Sigmoid colon (tissue), 7 donors: ENCODE results near the gene ST6GALNAC1. TPM values are rescaled to one million over a fixed set of nuclear protein-coding genes. Genes with fewer than 3 reads are reported as not detected.

Source experiments
- DNase-seq: peaks from one replicate; pipeline ENCODE4 v3.0.0-alpha.2; 2019
- H3K27ac ChIP-seq, 4 donors: fragments of 200-600 bp; sonication (generic); one replicate each; pipeline ENCODE4 v1.5.1; 2016 to 2019; ENCODE audit warnings: mild to moderate bottlenecking in 1 of 4
- H3K27me3 ChIP-seq, 3 donors: fragments of 200-600 bp; sonication (generic); one replicate each; pipeline ENCODE4 v1.5.1; 2019; ENCODE audit warnings: mild to moderate bottlenecking in 1 of 3
- H3K36me3 ChIP-seq, 4 donors: fragments of 200-600 bp; sonication (generic); one replicate each; pipeline ENCODE4 v1.5.1; 2016 to 2019
- H3K4me1 ChIP-seq, 4 donors: fragments of 200-600 bp; sonication (generic); one replicate each; pipeline ENCODE4 v1.5.1; 2017 to 2019
- H3K4me3 ChIP-seq, 4 donors: fragments of 200-600 bp; sonication (generic); one replicate each; pipeline ENCODE4 v1.5.1; 2017 to 2019; ENCODE audit warnings: mild to moderate bottlenecking in 2 of 4, moderate library complexity in 1 of 4
- H3K9me3 ChIP-seq, 4 donors: fragments of 200-600 bp in 3 of 4; sonication (generic) in 3 of 4; one replicate each; pipeline versions ENCODE4 v1.5.1 to v1.6.1; 2013 to 2019
- CTCF ChIP-seq, 4 experiments: fragments of 450-650 bp in 3 of 4; fragments of 200-600 bp in 1 of 4; IDR thresholded peaks; one replicate each; pipeline ENCODE4 v1.5.1; 2016 to 2019; ENCODE audit warnings: antibody characterized with exemption in 4 of 4, mild to moderate bottlenecking in 3 of 4, moderate library complexity in 2 of 4
- EP300 ChIP-seq, 4 donors: sonication (generic); formaldehyde crosslinking; IDR thresholded peaks; one replicate each; pipeline ENCODE4 v1.6.1; 2017; ENCODE audit warnings: antibody characterized with exemption in 4 of 4
- POLR2A ChIP-seq, 2 donors: fragments of 450-650 bp; IDR thresholded peaks; one replicate each; pipeline ENCODE4 v1.6.1; 2016; ENCODE audit warnings: antibody characterized with exemption in 2 of 2, mild to moderate bottlenecking in 2 of 2, moderate library complexity in 2 of 2
- POLR2AphosphoS5 ChIP-seq, 4 donors: sonication (generic); formaldehyde crosslinking; IDR thresholded peaks; one replicate each; pipeline ENCODE4 v1.6.1; 2017; ENCODE audit warnings: antibody characterized with exemption in 4 of 4
- WGBS, 2 donors: extraction: QIAGEN DNeasy Blood & Tissue Kit; methylation state at CpG; one replicate each; pipeline ENCODE4 v1.1.7; 2013; 5-methylcytosine and 5-hydroxymethylcytosine counted together
- intact Hi-C: fragments of 100-400 bp; cut with DNase I; formaldehyde crosslinking; loops from one replicate; pipeline ENCODE4 v1.15.1; 2023
- polyA plus RNA-seq, 3 donors: library from polyadenylated mRNA; stranded (reverse); fragments of 200-250 nt; gene quantifications; one replicate each; pipeline ENCODE4 v1.2.3, GENCODE V29; 2013
- total RNA-seq, 4 donors: library from RNA; depleted of rRNA; stranded (reverse); fragments of >200 nt; gene quantifications; one replicate each; pipeline ENCODE4 v1.1.0, GENCODE V29; 2016
- donor health status: healthy with polysubstance abuse.
- donor health status: Bipolar disorder and iron deficiency.
- donor health status: healthy.

The ST6GALNAC1 gene
- total and polyA plus RNA-seq, 7 donors = 0.81 to 146 (median 4.6) TPM

GRCh38 chr17:76688165-76688622, 44.6 kb upstream of the ST6GALNAC1 start:
- Histone ChIP-seq H3K9me3 (no peaks in the 10 kb centered on the region), H3K27me3 (no peaks in the 10 kb centered on the region), H3K4me1 (peaks cover 2 to 99% (median 90%) of the 10 kb centered on the region in 4 donors), H3K4me3 (peak overlapping the region in 2 of 4 donors; percentile 12), H3K36me3 (peaks cover 0 to 24% (median 2%) of the 10 kb centered on the region in 4 donors), H3K27ac (peak overlapping the region; percentile 90 to 98 (median 93))
- no peak for TF ChIP-seq CTCF (IDR thresholded peaks at IDR 0.05)
- TF ChIP-seq POLR2AphosphoS5 (IDR thresholded peaks at IDR 0.05) = no peak
- TF ChIP-seq EP300 (IDR thresholded peaks at IDR 0.05) = no peak
- no peak for TF ChIP-seq POLR2A (IDR thresholded peaks at IDR 0.05)
- DNase-seq = peak; percentile 75
- WGBS, 2 donors = 57 to 73% methylated on average over 11 of the region's 11 CpGs
- intact Hi-C loops = loop anchor here (2.0 to 5.0 kb wide), 2 partner anchors 23 to 39 kb away; partner anchors contain the start of genes JMJD6, METTL23 and MXRA7

GRCh38 chr17:76687298-76688164, 44.0 kb upstream of the ST6GALNAC1 start:
- H3K36me3 ChIP-seq = peaks cover 0 to 29% (median 2%) of the 10 kb centered on the region in 4 donors
- no peaks in the 10 kb centered on the region for H3K27me3 ChIP-seq
- intact Hi-C loops = loop anchor here (2.0 to 5.0 kb wide), 2 partner anchors 23 to 40 kb away; partner anchors contain the start of genes JMJD6, METTL23 and MXRA7
- DNase-seq = peak; percentile 90
- WGBS, 2 donors = 80 to 87% methylated on average over 26 of the region's 26 CpGs
- no peaks in the 10 kb centered on the region for H3K9me3 ChIP-seq
- peak overlapping the region in 2 of 4 donors; percentile 12 for H3K4me3 ChIP-seq
- peaks cover 2 to 100% (median 97%) of the 10 kb centered on the region in 4 donors for H3K4me1 ChIP-seq
- peak overlapping the region; percentile 90 to 98 (median 93) for H3K27ac ChIP-seq
- TF ChIP-seq CTCF (IDR thresholded peaks at IDR 0.05) = no peak
- TF ChIP-seq POLR2A (IDR thresholded peaks at IDR 0.05) = peak in 1 of 2 donors; percentile 23
- peak; percentile 52 to 86 (median 74) for TF ChIP-seq POLR2AphosphoS5 (IDR thresholded peaks at IDR 0.05)
- TF ChIP-seq EP300 (IDR thresholded peaks at IDR 0.05) = peak in 1 of 4 donors; percentile 80

- TF ChIP-seq POLR2AphosphoS5 (IDR thresholded peaks at IDR 0.05) (peak in 2 of 4 donors; percentile 22 to 45), POLR2A (IDR thresholded peaks at IDR 0.05) (no peak), CTCF (IDR thresholded peaks at IDR 0.05) (no peak), EP300 (IDR thresholded peaks at IDR 0.05) (peak in 1 of 4 donors; percentile 5)
- peak overlapping the region in 1 of 4 donors; percentile 2 for H3K4me3 ChIP-seq
- peaks cover 4 to 100% (median 100%) of the 10 kb centered on the region in 4 donors for H3K4me1 ChIP-seq
- no peaks in the 10 kb centered on the region for H3K9me3 ChIP-seq
- DNase-seq = peak; percentile 71
- peaks cover 0 to 29% (median 2%) of the 10 kb centered on the region in 4 donors for H3K36me3 ChIP-seq
- intact Hi-C loops = loop anchor here (5.0 kb wide), 1 partner anchor 41 kb away; the partner anchor contains the start of genes JMJD6 and METTL23
- peak overlapping the region; percentile 90 to 98 (median 93) for H3K27ac ChIP-seq
- no peaks in the 10 kb centered on the region for H3K27me3 ChIP-seq
- 62 to 77% methylated on average over 15 of the region's 15 CpGs for WGBS, 2 donors
These were observed 43.2 kb upstream of the ST6GALNAC1 start for GRCh38 chr17:76686538-76687297.

- no peaks in the 10 kb centered on the region for H3K27me3 ChIP-seq
- no peak overlapping the region for H3K4me3 ChIP-seq
- H3K36me3 ChIP-seq = peaks cover 0 to 29% (median 2%) of the 10 kb centered on the region in 4 donors
- DNase-seq = no peak
- H3K4me1 ChIP-seq = peaks cover 5 to 100% (median 100%) of the 10 kb centered on the region in 4 donors
- no peaks in the 10 kb centered on the region for H3K9me3 ChIP-seq
- TF ChIP-seq POLR2AphosphoS5 (IDR thresholded peaks at IDR 0.05) (no peak), POLR2A (IDR thresholded peaks at IDR 0.05) (no peak), EP300 (IDR thresholded peaks at IDR 0.05) (no peak), CTCF (IDR thresholded peaks at IDR 0.05) (no peak)
- intact Hi-C loops = loop anchor here (5.0 kb wide), 1 partner anchor 41 kb away; the partner anchor contains the start of genes JMJD6 and METTL23
- peak overlapping the region; percentile 90 to 98 (median 93) for H3K27ac ChIP-seq
- WGBS, 2 donors = 85 to 87% methylated on average over 8 of the region's 8 CpGs
These were observed 42.3 kb upstream of the ST6GALNAC1 start for GRCh38 chr17:76685846-76686245.
